Dendritic cell treated with granulocyte-macrophage colony-stimulating factor and Interleukin-4, amounts not matched to agents 40 ng/mL and 50 ng/mL, for 4 days (primary cell): ENCODE measurements around the gene TM9SF1.
"Not testable (repeated sequence)": the region's sequence is repeated elsewhere in the genome, so short reads cannot be mapped to it uniquely, and the experiment has no call there.

Experiments used
- H3K27ac Mint-ChIP-seq: one replicate; pipeline ENCODE4 v1.8.0; 2022; ENCODE audit warnings: mild to moderate bottlenecking, mixed read lengths
- H3K27me3 Mint-ChIP-seq: one replicate; pipeline ENCODE4 v1.8.0; 2022; ENCODE audit warnings: mild to moderate bottlenecking, mixed read lengths
- H3K36me3 Mint-ChIP-seq: one replicate; pipeline ENCODE4 v1.8.0; 2022; ENCODE audit warnings: low read depth, mixed read lengths
- H3K4me1 Mint-ChIP-seq: one replicate; pipeline ENCODE4 v1.8.0; 2022; ENCODE audit warnings: low read depth, mixed read lengths
- H3K4me3 Mint-ChIP-seq: one replicate; pipeline ENCODE4 v1.8.0; 2022; ENCODE audit warnings: mild to moderate bottlenecking, moderate library complexity, mixed read lengths
- H3K9me3 Mint-ChIP-seq: one replicate; pipeline ENCODE4 v1.8.0; 2022; ENCODE audit warnings: mixed read lengths
- intact Hi-C: fragments of 100-400 bp; cut with micrococcal nuclease; formaldehyde crosslinking; loops from one replicate; pipeline ENCODE4 v1.15.0; 2022

Gene TM9SF1

GRCh38 chr14:24233538-24233866 lies 38.3 kb upstream of the TM9SF1 start:
- H3K27ac Mint-ChIP-seq = peak overlapping the region; percentile 88
- peak overlapping the region; percentile 92 for H3K4me3 Mint-ChIP-seq
- peaks cover 70% of the 10 kb centered on the region for H3K4me1 Mint-ChIP-seq
- H3K36me3 Mint-ChIP-seq = peaks cover 63% of the 10 kb centered on the region
- intact Hi-C loops = loop anchor here (2.0 kb wide), 1 partner anchor 87 kb away; the partner anchor contains the start of genes PSME2 and RNF31
- H3K9me3 Mint-ChIP-seq = no peaks in the 10 kb centered on the region
- H3K27me3 Mint-ChIP-seq = no peaks in the 10 kb centered on the region

- peaks cover 63% of the 10 kb centered on the region for H3K36me3 Mint-ChIP-seq
- intact Hi-C loops = loop anchor here (1.0 to 2.0 kb wide), 4 partner anchors 9 to 86 kb away; partner anchors contain the start of genes IPO4, MDP1, PSME2 and RNF31
- H3K9me3 Mint-ChIP-seq = no peaks in the 10 kb centered on the region
- peak within 1 kb of the TSS; percentile 92 for H3K4me3 Mint-ChIP-seq
- peaks cover 68% of the 10 kb centered on the region for H3K4me1 Mint-ChIP-seq
- no peaks in the 10 kb centered on the region for H3K27me3 Mint-ChIP-seq
- peak within 1 kb of the TSS; percentile 88 for H3K27ac Mint-ChIP-seq
Observed at GRCh38 chr14:24232645-24233537, 37.6 kb upstream of the TM9SF1 start, which contains the start of gene GMPR2. Gene GMPR2 (plus strand): TSS chr14:24232929. CDS start chr14:24233254, 325 bp downstream.

- H3K36me3 Mint-ChIP-seq = peaks cover 63% of the 10 kb centered on the region
- H3K27me3 Mint-ChIP-seq = no peaks in the 10 kb centered on the region
- no peaks in the 10 kb centered on the region for H3K9me3 Mint-ChIP-seq
- peak within 1 kb of the TSS; percentile 92 for H3K4me3 Mint-ChIP-seq
- peaks cover 66% of the 10 kb centered on the region for H3K4me1 Mint-ChIP-seq
- intact Hi-C loops = loop anchor here (1.0 to 2.0 kb wide), 4 partner anchors 10 to 85 kb away; partner anchors contain the start of genes IPO4, MDP1, PSME2 and RNF31
- peak within 1 kb of the TSS; percentile 88 for H3K27ac Mint-ChIP-seq
Observed at GRCh38 chr14:24232121-24232644, 36.9 kb upstream of the TM9SF1 start, which contains the start of gene NEDD8. Gene NEDD8 (minus strand): TSS chr14:24232367. CDS start chr14:24232267, 100 bp downstream.

GRCh38 chr14:24231263-24232120 lies 36.3 kb upstream of the TM9SF1 start:
- H3K9me3 Mint-ChIP-seq = no peaks in the 10 kb centered on the region

GRCh38 chr14:24228902-24229301 lies 33.7 kb upstream of the TM9SF1 start:
- H3K9me3 Mint-ChIP-seq = no peaks in the 10 kb centered on the region
- H3K27me3 Mint-ChIP-seq = no peaks in the 10 kb centered on the region
- peaks cover 42% of the 10 kb centered on the region for H3K4me1 Mint-ChIP-seq
- peak overlapping the region; percentile 25 for H3K27ac Mint-ChIP-seq
- intact Hi-C loops = no loop called here
- H3K36me3 Mint-ChIP-seq = peaks cover 55% of the 10 kb centered on the region
- no peak overlapping the region for H3K4me3 Mint-ChIP-seq

More at GRCh38 chr14:24231263-24232120, 36.3 kb upstream of the TM9SF1 start:
- Mint-ChIP-seq H3K36me3 (peaks cover 59% of the 10 kb centered on the region), H3K4me3 (peak overlapping the region; percentile 92), H3K4me1 (peaks cover 62% of the 10 kb centered on the region), H3K27ac (peak overlapping the region; percentile 88), H3K27me3 (no peaks in the 10 kb centered on the region)
- intact Hi-C loops = loop anchor here (1.0 to 2.0 kb wide), 4 partner anchors 11 to 85 kb away; partner anchors contain the start of genes IPO4, MDP1, PSME2 and RNF31

GRCh38 chr14:24226473-24226872 lies 31.2 kb upstream of the TM9SF1 start:
- Mint-ChIP-seq H3K36me3 (peaks cover 46% of the 10 kb centered on the region), H3K27ac (no peak overlapping the region), H3K27me3 (no peaks in the 10 kb centered on the region), H3K4me3 (no peak overlapping the region), H3K9me3 (no peaks in the 10 kb centered on the region), H3K4me1 (peaks cover 33% of the 10 kb centered on the region)
- intact Hi-C loops = no loop called here

GRCh38 chr14:24224618-24225071 lies 29.4 kb upstream of the TM9SF1 start:
- H3K36me3 Mint-ChIP-seq = peaks cover 45% of the 10 kb centered on the region
- no peak overlapping the region for H3K27ac Mint-ChIP-seq
- H3K27me3 Mint-ChIP-seq = no peaks in the 10 kb centered on the region
- peaks cover 22% of the 10 kb centered on the region for H3K4me1 Mint-ChIP-seq
- no peaks in the 10 kb centered on the region for H3K9me3 Mint-ChIP-seq
- intact Hi-C loops = no loop called here
- no peak overlapping the region for H3K4me3 Mint-ChIP-seq

GRCh38 chr14:24222987-24223386 lies 27.7 kb upstream of the TM9SF1 start:
- H3K27ac Mint-ChIP-seq, intact Hi-C loops, H3K4me3 Mint-ChIP-seq, H3K27me3 Mint-ChIP-seq, H3K9me3 Mint-ChIP-seq: not testable (repeated sequence)
- H3K4me1 Mint-ChIP-seq = peaks cover 14% of the 10 kb centered on the region
- H3K36me3 Mint-ChIP-seq = peaks cover 46% of the 10 kb centered on the region

- H3K27ac Mint-ChIP-seq = no peak overlapping the region
- H3K9me3 Mint-ChIP-seq = no peaks in the 10 kb centered on the region
- peaks cover 17% of the 10 kb centered on the region for H3K4me1 Mint-ChIP-seq
- intact Hi-C loops = loop anchor here (10.0 kb wide), 1 partner anchor 105 kb away; the partner anchor contains the start of genes DCAF11 and NRL
- H3K4me3 Mint-ChIP-seq = no peak overlapping the region
- no peaks in the 10 kb centered on the region for H3K27me3 Mint-ChIP-seq
- H3K36me3 Mint-ChIP-seq = peaks cover 43% of the 10 kb centered on the region
Observed at GRCh38 chr14:24219521-24219920, 24.3 kb upstream of the TM9SF1 start.

- intact Hi-C loops = loop anchor here (10.0 kb wide), 1 partner anchor 104 kb away; the partner anchor contains the start of genes DCAF11 and NRL
- H3K4me3 Mint-ChIP-seq = no peak overlapping the region
- H3K27ac Mint-ChIP-seq = no peak overlapping the region
- H3K36me3 Mint-ChIP-seq = peaks cover 43% of the 10 kb centered on the region
- no peaks in the 10 kb centered on the region for H3K9me3 Mint-ChIP-seq
- no peaks in the 10 kb centered on the region for H3K27me3 Mint-ChIP-seq
- H3K4me1 Mint-ChIP-seq = peaks cover 21% of the 10 kb centered on the region
Observed at GRCh38 chr14:24219080-24219479, 23.8 kb upstream of the TM9SF1 start.

GRCh38 chr14:24216876-24217275 lies 21.6 kb upstream of the TM9SF1 start:
- not testable (repeated sequence) for H3K9me3 Mint-ChIP-seq, H3K27me3 Mint-ChIP-seq, H3K4me3 Mint-ChIP-seq
- intact Hi-C loops = loop anchor here (1.0 to 10.0 kb wide), 3 partner anchors 15 to 102 kb away; partner anchors contain the start of genes DCAF11, GMPR2, NEDD8 and NRL
- Mint-ChIP-seq H3K27ac (peak overlapping the region; percentile 99), H3K36me3 (peaks cover 59% of the 10 kb centered on the region), H3K4me1 (peaks cover 31% of the 10 kb centered on the region)

GRCh38 chr14:24216345-24216699 lies 21.1 kb upstream of the TM9SF1 start:
- intact Hi-C loops = loop anchor here (1.0 to 10.0 kb wide), 3 partner anchors 16 to 102 kb away; partner anchors contain the start of genes DCAF11, GMPR2, NEDD8 and NRL
- no peak overlapping the region for H3K4me3 Mint-ChIP-seq
- H3K4me1 Mint-ChIP-seq = peaks cover 36% of the 10 kb centered on the region
- peak overlapping the region; percentile 99 for H3K27ac Mint-ChIP-seq
- H3K27me3 Mint-ChIP-seq = no peaks in the 10 kb centered on the region
- no peaks in the 10 kb centered on the region for H3K9me3 Mint-ChIP-seq
- peaks cover 65% of the 10 kb centered on the region for H3K36me3 Mint-ChIP-seq
